Activated gamma-delta T cell (primary cell): ENCODE measurements around the gene GPX7.
"Not testable (repeated sequence)": the region's sequence is repeated elsewhere in the genome, so short reads cannot be mapped to it uniquely, and the experiment has no call there.

Experiments used
- DNase-seq: peaks from one replicate; lab custom pipeline; 2025; lab: John Stamatoyannopoulos, UW
- total RNA-seq, 2 donors: gene quantifications; one replicate each; lab custom pipeline; 2026; lab: John Stamatoyannopoulos, UW

The GPX7 gene
- 21.4 to 24.5 reads per million in 2 donors for total RNA-seq

DNA sequence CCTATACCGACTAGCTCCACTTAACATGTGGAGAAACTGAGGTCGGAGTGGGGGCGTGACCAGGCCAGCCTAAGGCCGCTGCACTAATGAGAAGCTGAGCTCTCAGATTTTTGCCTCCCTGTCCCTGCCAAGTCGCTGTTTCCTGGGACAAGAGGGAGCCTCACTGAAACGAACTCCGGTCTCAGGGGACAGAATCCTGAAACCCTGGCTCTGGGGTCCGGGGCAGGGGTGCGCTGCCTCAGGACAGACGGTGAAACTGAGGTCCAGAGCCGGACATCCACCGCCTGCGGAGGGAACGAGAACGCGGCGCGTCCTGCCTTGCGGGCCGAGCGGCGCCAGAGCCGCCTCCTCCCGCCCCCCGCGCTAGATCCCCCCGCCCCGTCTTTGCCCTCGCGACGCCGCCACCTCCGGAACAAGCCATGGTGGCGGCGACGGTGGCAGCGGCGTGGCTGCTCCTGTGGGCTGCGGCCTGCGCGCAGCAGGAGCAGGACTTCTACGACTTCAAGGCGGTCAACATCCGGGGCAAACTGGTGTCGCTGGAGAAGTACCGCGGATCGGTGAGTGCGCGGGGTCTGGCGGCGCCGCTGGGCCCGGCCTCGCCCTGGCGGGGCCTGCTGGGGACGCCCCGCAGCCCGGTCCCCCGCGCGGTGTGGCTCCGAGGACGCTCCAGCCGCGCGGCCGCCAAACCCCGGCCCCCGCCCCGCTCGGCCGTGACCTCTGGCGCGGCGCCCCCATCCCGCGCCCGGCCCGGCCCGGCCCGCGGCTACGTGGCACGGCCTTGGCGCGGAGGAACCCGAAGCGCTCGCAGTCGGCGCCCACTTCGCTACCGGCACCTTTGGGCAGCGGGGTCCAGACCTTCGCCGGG lies at the start of gene GPX7:
GPX7 (plus strand) TSS at position 381 of the 865 bp plus-strand sequence; CDS start at position 420, 39 bp downstream.
- peak; percentile 57 for DNase-seq

DNA sequence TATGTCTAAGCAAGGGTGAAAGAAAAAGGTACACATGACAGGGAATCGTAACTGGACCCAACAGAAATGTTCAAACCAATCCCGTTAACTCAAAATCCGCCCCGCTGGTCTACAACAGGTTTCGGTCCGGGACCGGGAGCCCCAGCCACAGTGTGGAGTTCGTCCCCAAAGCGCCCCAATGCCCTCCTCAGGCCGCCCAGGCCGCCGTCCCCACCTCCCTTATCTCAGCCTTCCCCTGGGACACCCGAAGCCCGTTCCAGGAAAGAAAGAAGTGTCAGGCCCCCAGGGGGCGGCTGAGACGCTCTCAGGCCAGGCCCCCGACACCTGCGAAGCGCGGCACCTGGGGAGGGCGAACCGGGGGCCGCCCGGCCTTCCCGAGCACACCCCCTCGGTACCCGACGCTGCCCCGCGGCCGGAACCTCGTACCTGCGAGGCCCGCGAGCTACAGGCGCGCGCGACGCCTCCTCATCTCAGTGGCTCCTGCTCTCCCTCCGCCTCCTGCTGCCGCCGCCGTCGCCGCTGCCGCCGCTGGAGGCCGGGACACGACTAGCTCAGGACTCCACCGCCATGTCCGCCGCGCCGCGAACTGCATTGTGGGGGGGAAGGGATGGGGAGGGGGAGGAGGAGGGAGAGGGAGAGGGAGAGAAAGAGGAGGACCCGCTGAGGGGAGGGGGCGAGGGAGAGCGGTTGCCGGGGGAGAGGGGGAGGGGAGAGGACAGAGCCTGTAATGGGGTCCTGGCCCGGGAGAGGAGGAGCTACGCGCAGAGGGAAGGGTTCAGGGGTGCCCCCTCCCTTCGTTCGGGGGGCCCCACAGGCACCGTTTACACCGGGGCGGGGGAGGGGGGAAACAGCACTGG lies 49.4 kb upstream of the GPX7 start, which contains the start of gene TUT4:
TUT4 (minus strand) TSS at position 588 of the 857 bp plus-strand sequence. CDS start 26,812 bp downstream, outside the sequence.
- DNase-seq: peak; percentile 65

- DNase-seq: peak; percentile 89
Measured at GRCh38 chr1:52553362-52554266, 48.6 kb upstream of the GPX7 start.

DNA sequence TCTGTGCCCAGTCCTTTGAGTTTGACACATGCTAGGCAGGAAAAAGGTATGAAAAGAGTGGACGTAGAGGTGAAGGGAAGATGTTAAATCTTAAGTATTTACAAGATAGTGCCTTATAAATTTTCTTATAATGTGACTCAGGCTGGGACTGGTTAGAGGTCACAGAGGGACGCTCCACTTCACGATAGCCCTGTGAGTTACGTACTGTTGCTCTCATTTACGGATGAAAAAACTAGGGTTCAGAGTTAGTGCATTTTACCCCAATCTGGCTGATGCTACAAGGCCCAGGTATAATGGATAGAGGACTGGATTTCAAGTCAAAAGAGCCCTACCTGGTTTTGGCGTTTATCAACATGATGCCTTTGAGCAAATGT lies 47.9 kb upstream of the GPX7 start:
- no peak for DNase-seq

DNA sequence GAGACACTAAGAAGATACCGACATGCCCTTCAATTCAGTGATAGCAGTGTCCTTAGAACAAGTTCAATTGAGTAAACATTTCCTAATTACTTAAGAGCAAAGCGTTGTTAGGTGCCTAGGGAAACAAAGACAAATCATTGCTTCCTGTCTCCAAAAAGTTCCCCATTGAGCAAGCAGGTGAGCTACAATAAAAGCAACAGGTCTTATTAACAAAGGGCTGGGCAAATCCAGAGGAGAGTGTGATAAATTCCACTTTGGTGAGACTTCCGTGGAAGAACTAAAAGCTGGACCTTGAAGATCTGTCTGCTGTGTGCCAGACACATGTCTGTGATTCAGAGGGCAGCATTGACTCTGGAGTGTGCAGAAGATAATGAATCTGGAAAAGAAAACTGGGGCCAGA lies 47.4 kb upstream of the GPX7 start:
- DNase-seq: no peak

GRCh38 chr1:52556641-52557360 lies 45.4 kb upstream of the GPX7 start:
- no peak for DNase-seq

DNA sequence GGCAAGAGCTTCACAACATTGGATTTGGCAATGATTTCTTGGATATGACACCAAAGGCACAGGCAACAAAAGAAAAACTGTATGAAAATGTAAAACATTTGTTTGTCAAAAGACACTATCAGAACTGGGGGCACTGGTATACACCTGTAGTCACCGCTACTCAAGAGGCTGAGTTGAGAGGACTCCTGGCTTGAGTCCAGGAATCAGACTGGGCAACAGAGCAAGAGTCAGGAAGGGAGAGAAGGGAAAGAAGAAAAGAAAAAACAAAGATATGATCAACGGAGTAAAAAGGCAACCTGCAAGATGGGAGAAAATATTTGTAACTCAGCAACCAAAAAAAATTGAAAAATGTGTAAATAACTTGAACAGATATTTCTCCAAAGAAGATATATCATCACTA lies 43.2 kb upstream of the GPX7 start:
- DNase-seq: no peak

DNA sequence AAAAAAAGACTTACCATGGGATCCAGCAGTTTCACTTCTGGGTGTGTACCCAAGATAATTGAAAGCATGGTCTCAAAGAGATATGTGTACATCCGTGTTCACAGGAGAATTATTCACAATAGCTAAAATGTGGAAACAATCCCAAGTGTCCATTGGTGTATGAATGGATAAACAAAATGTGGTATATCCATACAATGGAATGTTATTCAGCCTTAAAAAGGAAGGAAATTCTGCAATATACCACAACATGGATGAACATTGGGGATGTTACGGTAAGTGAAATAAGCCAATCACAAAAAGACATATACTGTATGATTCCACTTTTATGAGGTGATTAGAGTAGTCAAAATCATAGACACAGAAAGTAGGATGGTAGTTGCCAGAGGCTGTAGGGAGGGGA lies 42.3 kb upstream of the GPX7 start:
- DNase-seq: no peak

DNA sequence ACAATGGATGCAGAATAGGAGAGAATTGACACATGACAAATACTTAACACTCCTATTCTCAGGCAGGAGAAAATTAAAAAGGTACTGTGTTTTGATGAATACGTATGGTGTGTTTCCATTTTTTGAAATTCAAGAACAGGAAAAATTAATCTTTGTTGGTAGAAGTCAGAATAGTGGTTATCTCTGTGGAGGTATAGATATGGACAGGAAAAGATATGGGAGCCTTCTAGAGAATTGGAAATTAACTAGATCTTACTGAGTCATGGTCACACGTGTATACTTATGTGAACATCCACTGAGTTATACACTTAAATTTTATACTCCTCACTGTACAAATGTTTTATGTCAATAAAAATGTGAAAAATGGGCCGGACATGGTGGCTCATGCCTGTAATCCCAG lies 39.4 kb upstream of the GPX7 start:
- DNase-seq: no peak

DNA sequence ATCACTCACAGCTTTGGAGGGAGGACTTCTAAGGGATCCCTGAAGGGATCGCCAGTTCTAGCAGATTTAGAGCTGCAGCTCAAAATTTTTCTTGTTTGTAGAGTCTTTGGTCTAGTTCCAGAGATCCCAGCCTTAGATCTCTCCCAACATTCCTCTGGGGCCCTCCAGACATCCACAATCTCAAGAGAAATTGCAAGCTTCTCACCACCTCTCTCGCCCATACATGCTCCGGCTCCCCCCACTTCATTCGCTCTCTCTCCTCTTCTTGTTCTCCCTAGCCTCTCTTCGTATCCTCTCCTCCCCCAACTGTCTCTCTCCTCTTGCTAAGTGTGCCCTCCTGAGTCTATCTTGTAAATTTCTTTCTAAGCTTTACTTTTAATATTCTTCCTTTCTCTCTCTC lies 34.2 kb upstream of the GPX7 start:
- DNase-seq: no peak

- DNase-seq: no peak
Measured at GRCh38 chr1:52569449-52570210, 32.5 kb upstream of the GPX7 start.

DNA sequence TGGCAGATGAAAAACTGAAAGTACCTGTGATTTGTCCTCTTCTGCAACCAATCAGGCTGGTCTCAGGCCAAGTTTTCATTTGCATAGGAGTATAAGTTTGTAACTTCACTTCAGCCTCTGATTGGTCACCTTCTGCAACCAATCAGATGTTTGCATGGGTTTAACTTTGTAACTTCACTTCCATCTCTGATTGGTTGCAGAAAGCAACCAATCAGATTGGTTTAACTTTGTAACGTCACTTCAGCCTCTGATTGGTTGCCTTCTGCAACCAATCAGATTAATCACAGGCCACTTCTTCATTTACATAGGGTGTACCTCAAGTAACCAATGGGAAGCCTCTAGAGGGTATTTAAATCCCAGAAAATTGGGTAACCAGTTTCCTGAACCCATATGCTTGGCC lies 30.4 kb upstream of the GPX7 start:
- DNase-seq: no peak

- DNase-seq: no peak
Measured at GRCh38 chr1:52572387-52572786, 29.8 kb upstream of the GPX7 start.

GRCh38 chr1:52574594-52574993 lies 27.6 kb upstream of the GPX7 start:
- DNase-seq: no peak

- no peak for DNase-seq
Measured at GRCh38 chr1:52576074-52576473, 26.1 kb upstream of the GPX7 start.

DNA sequence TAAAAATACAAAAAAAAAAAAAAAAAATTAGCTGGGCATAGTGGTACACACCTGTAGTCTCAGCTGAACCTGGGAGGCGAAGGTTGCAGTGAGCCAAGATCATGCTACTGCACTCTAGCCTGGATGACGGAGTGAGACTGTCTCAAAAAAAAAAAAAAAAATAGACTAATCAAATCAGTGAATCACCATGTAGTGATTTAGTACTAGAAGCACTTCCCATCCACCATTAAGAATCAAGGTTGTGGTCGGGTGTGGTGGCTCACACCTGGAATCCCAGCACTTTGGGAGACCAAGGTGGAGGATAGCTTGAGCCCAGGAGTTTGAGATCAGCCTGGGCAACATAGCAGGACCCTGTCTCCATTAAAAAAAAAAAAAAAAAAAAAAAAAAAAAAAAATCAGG lies 24.1 kb upstream of the GPX7 start:
- DNase-seq: not testable (repeated sequence)

GRCh38 chr1:52579415-52579814 lies 22.8 kb upstream of the GPX7 start:
- DNase-seq: no peak

DNA sequence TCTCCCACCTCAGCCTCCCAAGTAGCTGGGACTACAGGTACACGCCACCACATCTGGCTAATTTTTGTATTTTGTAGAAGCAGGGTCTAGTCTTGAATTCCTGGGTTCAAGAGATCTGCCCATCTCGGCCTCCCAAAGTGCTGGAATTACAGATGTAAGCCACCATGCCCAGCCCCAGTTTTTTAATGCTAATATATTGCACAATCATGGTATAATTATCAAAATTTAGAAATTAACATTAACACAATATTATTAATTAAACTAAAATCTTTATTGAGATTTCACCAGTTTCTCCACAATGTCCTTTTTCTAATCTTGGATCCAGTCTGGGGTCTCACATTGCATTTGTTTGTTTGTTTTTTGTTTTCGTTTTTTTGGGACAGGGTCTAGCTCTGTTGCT lies 21.9 kb upstream of the GPX7 start:
- no peak for DNase-seq

GRCh38 chr1:52582116-52582696 lies 20.0 kb upstream of the GPX7 start:
- no peak for DNase-seq

DNA sequence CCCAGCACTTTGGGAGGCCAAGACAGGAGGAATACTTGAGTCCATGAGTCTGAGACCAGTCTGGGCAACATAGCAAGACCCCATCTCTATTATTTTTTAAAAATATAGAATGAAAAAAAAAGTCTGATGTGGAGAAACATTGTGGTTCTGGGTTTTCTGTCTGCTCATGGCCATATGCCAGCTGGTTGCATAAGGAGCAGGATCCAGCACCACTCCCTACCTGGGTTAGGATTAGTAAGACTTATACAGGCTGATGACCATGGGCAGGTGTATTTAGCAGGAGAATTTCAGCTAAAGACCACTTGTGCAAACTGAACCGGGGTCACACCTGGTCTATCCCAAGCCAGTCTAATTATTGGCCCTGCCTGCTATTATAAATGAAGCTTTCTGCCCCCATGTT lies 16.7 kb upstream of the GPX7 start:
- DNase-seq: no peak
